Ishikawa (cell line): Measurements from ENCODE around the gene OLFML2A.

Experiments
- CEBPB ChIP-seq: IDR thresholded peaks from 2 replicates; pipeline ENCODE4 v1.6.1; 2012
- EGR1 ChIP-seq: IDR thresholded peaks from 2 replicates; pipeline ENCODE4 v1.6.1; 2012
- EP300 ChIP-seq: IDR thresholded peaks from 2 replicates; pipeline ENCODE4 v1.6.1; 2012; ENCODE audit warnings: borderline replicate concordance
- FOXM1 ChIP-seq: IDR thresholded peaks from 2 replicates; pipeline ENCODE4 v1.6.1; 2012; ENCODE audit warnings: low read depth, borderline replicate concordance
- MAX ChIP-seq: IDR thresholded peaks from 2 replicates; pipeline ENCODE4 v1.6.1; 2012
- NFIC ChIP-seq: IDR thresholded peaks from 2 replicates; pipeline ENCODE4 v1.6.1; 2012
- RAD21 ChIP-seq: IDR thresholded peaks from 2 replicates; pipeline ENCODE4 v1.6.1; 2012; ENCODE audit warnings: low read depth
- REST ChIP-seq: IDR thresholded peaks from 2 replicates; pipeline ENCODE4 v1.6.1; 2012; ENCODE audit warnings: low read depth, mild to moderate bottlenecking
- TCF12 ChIP-seq: IDR thresholded peaks from 2 replicates; pipeline ENCODE4 v1.6.1; 2012; ENCODE audit warnings: low read depth
- USF1 ChIP-seq: IDR thresholded peaks from 2 replicates; pipeline ENCODE4 v1.6.1; 2012
- YY1 ChIP-seq: IDR thresholded peaks from 2 replicates; pipeline ENCODE4 v1.6.1; 2012; ENCODE audit warnings: low read depth

DNA sequence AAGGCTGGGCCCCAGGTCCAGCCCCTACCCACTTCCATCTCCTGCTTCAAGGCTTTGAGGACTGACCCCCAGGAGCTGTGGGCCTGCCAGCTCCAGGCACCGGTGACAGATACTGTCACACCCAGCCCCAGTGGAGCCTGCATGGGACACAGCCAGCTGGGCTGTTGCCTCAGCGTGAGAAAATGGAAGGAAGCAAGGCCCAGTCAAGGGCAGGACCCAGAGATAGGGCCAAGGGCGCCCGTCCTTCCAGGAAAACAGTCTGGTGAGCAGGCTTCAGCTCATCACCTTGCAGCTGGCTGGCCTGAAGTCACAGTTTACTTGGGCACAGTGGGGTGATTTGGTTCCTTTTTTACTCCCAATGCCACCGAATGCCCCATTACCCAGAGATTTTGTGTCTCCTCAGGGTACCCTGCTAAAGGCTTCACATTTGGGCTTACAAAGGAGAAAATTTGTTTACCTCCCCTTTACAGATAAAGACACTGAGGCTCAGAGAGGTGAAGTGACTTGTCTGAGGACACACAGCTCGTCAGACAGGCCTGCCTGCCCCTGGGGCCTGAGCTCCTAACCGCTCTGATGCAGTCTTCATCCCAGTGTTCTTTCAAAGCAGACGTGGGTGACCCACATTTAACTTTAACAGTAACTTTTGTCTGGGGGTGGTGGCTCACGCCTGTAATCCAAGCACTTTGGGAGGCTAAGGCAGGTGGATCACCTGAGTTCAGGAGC lies 54.9 kb downstream of the OLFML2A start:
- no peak for TF ChIP-seq RAD21
- no peak for TF ChIP-seq NFIC
- TF ChIP-seq MAX = no peak
- no peak for TF ChIP-seq FOXM1
- TF ChIP-seq YY1 = no peak
- TF ChIP-seq REST = no peak
- TF ChIP-seq EP300 = no peak
- TF ChIP-seq USF1 = no peak
- TF ChIP-seq CEBPB = no peak
- TF ChIP-seq EGR1 = no peak
- no peak for TF ChIP-seq TCF12
